Neural crest cell (in vitro differentiated cells): Measurements from ENCODE around the gene PTPN13. TPM values are rescaled to one million over a fixed set of nuclear protein-coding genes. Genes with fewer than 3 reads are reported as not detected.

Experiments
- DNase-seq: peaks from one replicate; pipeline ENCODE4 v3.0.0; 2021; ENCODE audit warnings: low read depth, mixed read lengths, low spot score
- H3K27ac Mint-ChIP-seq: one replicate; pipeline ENCODE4 v1.8.0; 2021; ENCODE audit warnings: mild to moderate bottlenecking, mixed read lengths; ENCODE audit not compliant: unreplicated experiment
- H3K27me3 Mint-ChIP-seq: 2 replicates; pipeline ENCODE4 v1.8.0; 2021; ENCODE audit warnings: low read depth, mild to moderate bottlenecking, mixed read lengths
- H3K36me3 Mint-ChIP-seq: 2 replicates; pipeline ENCODE4 v1.8.0; 2021; ENCODE audit warnings: low read depth, mild to moderate bottlenecking, mixed read lengths
- H3K4me1 Mint-ChIP-seq: 2 replicates; pipeline ENCODE4 v1.8.0; 2021; ENCODE audit warnings: mixed read lengths
- H3K4me3 Mint-ChIP-seq: one replicate; pipeline ENCODE4 v1.8.0; 2021; ENCODE audit warnings: mild to moderate bottlenecking, mixed read lengths
- H3K9me3 Mint-ChIP-seq: 2 replicates; pipeline ENCODE4 v1.8.0; 2021; ENCODE audit warnings: mixed read lengths
- total RNA-seq: library from RNA; stranded (reverse); gene quantifications from 2 replicates; pipeline ENCODE4 v1.2.1, GENCODE V29; 2021
- TF ChIP-seq, protein P1 (sequence below): fragments of 200-600 bp; sonication (generic); conservative IDR thresholded peaks from 2 replicates; pipeline ENCODE4 v1.5.0; 2021; ENCODE audit warnings: antibody characterized with exemption, mild to moderate bottlenecking

The PTPN13 gene
- total RNA-seq, 1 donor from 2014 or later: 65.6 TPM

DNA sequence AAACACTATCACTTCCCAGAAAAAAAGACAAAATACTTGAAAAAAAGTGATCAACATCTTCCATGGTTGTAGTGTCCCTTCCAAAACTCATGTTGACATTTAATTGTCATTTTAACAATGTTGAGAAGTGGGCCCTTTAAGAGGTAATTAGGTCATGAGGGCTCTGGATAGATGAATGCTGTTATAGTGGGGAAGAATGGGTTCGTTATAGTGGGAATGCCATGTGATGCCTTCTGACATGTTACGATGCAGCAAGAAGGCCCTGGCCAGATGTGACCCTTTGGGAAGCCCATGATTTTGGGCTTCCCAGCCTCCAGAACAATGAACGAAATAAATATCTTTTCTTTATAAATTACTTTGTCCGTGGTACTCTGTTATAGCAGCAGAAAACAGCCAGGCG is 259.1 kb downstream of the PTPN13 start:
- no peak for DNase-seq
- Mint-ChIP-seq H3K27ac (no peak overlapping the region), H3K4me1 (no peaks in the 10 kb centered on the region), H3K36me3 (no peaks in the 10 kb centered on the region), H3K27me3 (no peaks in the 10 kb centered on the region), H3K9me3 (no peaks in the 10 kb centered on the region), H3K4me3 (no peak overlapping the region)
- TF ChIP-seq, protein P1, sequence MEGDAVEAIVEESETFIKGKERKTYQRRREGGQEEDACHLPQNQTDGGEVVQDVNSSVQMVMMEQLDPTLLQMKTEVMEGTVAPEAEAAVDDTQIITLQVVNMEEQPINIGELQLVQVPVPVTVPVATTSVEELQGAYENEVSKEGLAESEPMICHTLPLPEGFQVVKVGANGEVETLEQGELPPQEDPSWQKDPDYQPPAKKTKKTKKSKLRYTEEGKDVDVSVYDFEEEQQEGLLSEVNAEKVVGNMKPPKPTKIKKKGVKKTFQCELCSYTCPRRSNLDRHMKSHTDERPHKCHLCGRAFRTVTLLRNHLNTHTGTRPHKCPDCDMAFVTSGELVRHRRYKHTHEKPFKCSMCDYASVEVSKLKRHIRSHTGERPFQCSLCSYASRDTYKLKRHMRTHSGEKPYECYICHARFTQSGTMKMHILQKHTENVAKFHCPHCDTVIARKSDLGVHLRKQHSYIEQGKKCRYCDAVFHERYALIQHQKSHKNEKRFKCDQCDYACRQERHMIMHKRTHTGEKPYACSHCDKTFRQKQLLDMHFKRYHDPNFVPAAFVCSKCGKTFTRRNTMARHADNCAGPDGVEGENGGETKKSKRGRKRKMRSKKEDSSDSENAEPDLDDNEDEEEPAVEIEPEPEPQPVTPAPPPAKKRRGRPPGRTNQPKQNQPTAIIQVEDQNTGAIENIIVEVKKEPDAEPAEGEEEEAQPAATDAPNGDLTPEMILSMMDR: no peak

DNA sequence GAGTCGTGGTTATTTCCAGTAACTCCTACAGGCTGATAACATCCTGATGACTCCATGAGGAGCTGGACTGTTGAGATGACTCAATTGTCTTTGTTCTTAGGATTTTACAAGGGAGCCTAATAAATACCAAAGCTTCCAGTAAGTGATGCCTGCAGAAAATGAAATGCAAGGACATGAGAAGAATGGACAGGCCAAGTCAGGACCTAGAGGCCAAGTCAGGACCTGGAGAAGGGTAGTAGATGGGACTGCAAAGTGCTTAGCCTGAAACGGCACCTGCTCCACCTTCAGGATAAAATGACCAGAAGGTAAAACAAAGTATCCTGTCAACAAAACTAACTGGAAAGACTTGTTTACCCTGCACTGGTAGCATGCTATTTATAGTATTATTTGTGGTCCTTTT is 261.5 kb downstream of the PTPN13 start:
- no peaks in the 10 kb centered on the region for H3K36me3 Mint-ChIP-seq
- no peak overlapping the region for H3K27ac Mint-ChIP-seq
- DNase-seq: no peak
- no peaks in the 10 kb centered on the region for H3K9me3 Mint-ChIP-seq
- no peaks in the 10 kb centered on the region for H3K4me1 Mint-ChIP-seq
- no peaks in the 10 kb centered on the region for H3K27me3 Mint-ChIP-seq
- H3K4me3 Mint-ChIP-seq: no peak overlapping the region
- TF ChIP-seq, protein P1: no peak

DNA sequence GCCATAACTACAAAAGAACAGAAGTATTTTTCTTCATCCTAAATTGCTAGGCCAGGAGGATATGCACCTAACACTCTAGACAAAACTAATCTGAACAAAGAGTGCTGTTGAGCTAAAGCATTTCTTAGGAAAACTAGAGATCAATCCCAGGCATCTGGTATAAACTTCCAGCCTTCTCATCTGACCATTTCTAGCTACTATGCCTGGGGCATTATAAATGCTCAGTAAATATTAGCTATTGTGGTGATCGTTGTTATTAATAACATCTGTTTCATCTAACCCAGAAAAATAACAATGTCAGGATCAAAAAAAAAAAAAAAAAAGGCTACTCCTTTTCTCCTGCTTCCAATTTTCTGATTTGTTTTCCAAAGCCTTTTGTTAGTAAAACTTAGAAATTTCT is 262.8 kb downstream of the PTPN13 start:
- Mint-ChIP-seq H3K27me3 (no peaks in the 10 kb centered on the region), H3K27ac (no peak overlapping the region), H3K4me1 (no peaks in the 10 kb centered on the region), H3K4me3 (no peak overlapping the region), H3K9me3 (no peaks in the 10 kb centered on the region), H3K36me3 (no peaks in the 10 kb centered on the region)
- TF ChIP-seq, protein P1: no peak
- no peak for DNase-seq

DNA sequence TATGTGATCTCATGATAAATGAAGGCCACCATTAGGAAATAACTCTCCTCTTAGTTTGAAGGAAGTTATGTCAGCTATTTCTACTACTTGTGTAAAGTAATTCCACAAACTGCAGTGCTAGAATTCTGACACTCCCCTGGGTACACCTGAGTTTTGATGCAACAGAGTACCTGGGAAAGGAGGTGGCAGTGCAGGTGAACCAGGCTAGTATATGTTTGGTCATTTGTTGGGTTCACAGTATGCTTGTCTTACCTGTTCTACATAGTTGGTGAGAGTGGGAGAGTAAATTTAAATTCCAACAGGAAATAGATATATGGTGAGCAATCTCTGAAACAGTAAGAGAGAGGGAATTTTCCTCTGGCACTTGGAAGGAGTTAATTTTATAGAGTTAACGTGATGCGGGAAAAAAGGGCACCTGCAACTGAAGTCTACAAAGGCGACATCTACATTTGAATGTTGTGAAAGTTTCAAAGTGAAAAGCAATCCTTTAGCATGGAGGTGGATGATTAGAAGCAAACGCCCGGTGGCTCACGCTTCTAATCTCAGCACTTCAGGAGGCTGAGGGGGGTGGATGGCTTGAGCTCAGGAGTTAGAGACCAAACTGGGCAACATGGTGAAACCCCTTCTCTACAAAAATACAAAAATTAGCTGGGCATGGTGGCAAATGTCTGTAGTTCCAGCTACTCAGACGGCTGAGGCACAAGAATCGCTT is 263.4 kb downstream of the PTPN13 start:
- Mint-ChIP-seq H3K27ac (no peak overlapping the region), H3K4me1 (no peaks in the 10 kb centered on the region), H3K27me3 (no peaks in the 10 kb centered on the region), H3K36me3 (no peaks in the 10 kb centered on the region), H3K9me3 (no peaks in the 10 kb centered on the region), H3K4me3 (no peak overlapping the region)
- DNase-seq: no peak
- TF ChIP-seq, protein P1: no peak

Other genes with a start within 250 kb of the PTPN13 start
- gene MAPK10, start 234.3 kb upstream of the PTPN13 start, total RNA-seq: 56.9 and 62.2 TPM in 2 replicates